PC-3 (cell line): ENCODE results near the gene ACER1. TPM values are rescaled to one million over a fixed set of nuclear protein-coding genes. Genes with fewer than 3 reads are reported as not detected.

Source experiments
- ATAC-seq: fragments of 200-7000 bp; cut with Tn5 transposase; 2 replicates; pipeline ENCODE4 v1.9.1; 2020; ENCODE audit warnings: mild to moderate bottlenecking, moderate library complexity
- BruUV-seq: library from RNA; stranded (reverse); fragments of 400-500 nt; replicated peaks from 2 replicates; lab custom pipeline; 2021; lab: Mats Ljungman, UMichigan
- CTCF ChIA-PET: fragments of 300-600 bp; sonication (Branson Sonifier 250); formaldehyde crosslinking; loops from one replicate; lab custom pipeline; 2022; ENCODE audit warnings: antibody characterized with exemption; lab: Charles Lee
- POLR2A ChIA-PET: fragments of 300-600 bp; sonication (Branson Sonifier 250); formaldehyde crosslinking; loops from one replicate; lab custom pipeline; 2022; ENCODE audit warnings: antibody characterized with exemption; ENCODE audit not compliant: unreplicated experiment; lab: Charles Lee
- DNase-seq: peaks from one replicate; pipeline ENCODE4 v3.0.0-alpha.2; 2015
- H2AFZ ChIP-seq: fragments of 300-600 bp; sonication (generic); 2 replicates; pipeline ENCODE4 v1.6.0; 2016; ENCODE audit warnings: antibody characterized with exemption, low read length
- H3F3A ChIP-seq: fragments of 300-600 bp; sonication (generic); one replicate; pipeline ENCODE4 v1.6.0; 2017; ENCODE audit warnings: antibody characterized with exemption, low read length, control low read depth, mild to moderate bottlenecking; ENCODE audit not compliant: unreplicated experiment
- H3K27ac ChIP-seq: fragments of 300-600 bp; sonication (generic); 2 replicates; pipeline ENCODE4 v1.5.1; 2016; ENCODE audit warnings: mild to moderate bottlenecking, low read length
- H3K27me3 ChIP-seq: fragments of 300-600 bp; sonication (generic); 2 replicates; pipeline ENCODE4 v1.6.1; 2016; ENCODE audit warnings: low read length, mixed read lengths
- H3K36me3 ChIP-seq: fragments of 300-600 bp; sonication (generic); 2 replicates; pipeline ENCODE4 v1.6.1; 2016; ENCODE audit warnings: low read depth, mixed run types, low read length, mixed read lengths
- H3K4me1 ChIP-seq: fragments of 300-600 bp; sonication (generic); 2 replicates; pipeline ENCODE4 v1.5.1; 2016; ENCODE audit warnings: low read length; ENCODE audit not compliant: insufficient read depth
- H3K4me2 ChIP-seq: fragments of 300-600 bp; sonication (generic); 2 replicates; pipeline ENCODE4 v1.6.0; 2016; ENCODE audit warnings: low read length
- H3K4me3 ChIP-seq: fragments of 300-600 bp; sonication (generic); 2 replicates; pipeline ENCODE4 v1.5.1; 2016; ENCODE audit warnings: mild to moderate bottlenecking, low read length, mixed read lengths
- H3K79me2 ChIP-seq: fragments of 300-600 bp; sonication (generic); 2 replicates; pipeline ENCODE4 v1.6.1; 2017; ENCODE audit warnings: low read length, mixed read lengths
- H3K9ac ChIP-seq: fragments of 300-600 bp; sonication (generic); 2 replicates; pipeline ENCODE4 v1.6.0; 2016; ENCODE audit warnings: mild to moderate bottlenecking, low read length
- H3K9me2 ChIP-seq: fragments of 300-600 bp; sonication (generic); replicated peaks from 2 replicates; pipeline ENCODE4 v1.6.1; 2016; ENCODE audit warnings: mixed run types, low read length, mixed read lengths
- H3K9me3 ChIP-seq: fragments of 300-600 bp; sonication (generic); 2 replicates; pipeline ENCODE4 v1.6.1; 2016; ENCODE audit warnings: low read length, mixed read lengths
- H4K20me1 ChIP-seq: fragments of 300-600 bp; sonication (generic); 2 replicates; pipeline ENCODE4 v1.6.1; 2016; ENCODE audit warnings: low read length, mixed read lengths
- CTCF ChIP-seq: fragments of 300-600 bp; sonication (generic); conservative IDR thresholded peaks from 2 replicates; pipeline ENCODE4 v1.5.1; 2017; ENCODE audit warnings: antibody characterized with exemption, low read depth, mild to moderate bottlenecking, low read length
- EZH2 ChIP-seq: fragments of 300-600 bp; sonication (generic); IDR thresholded peaks from one replicate; pipeline ENCODE4 v1.6.1; 2017; ENCODE audit warnings: antibody characterized with exemption, mild to moderate bottlenecking, low read length; ENCODE audit not compliant: unreplicated experiment
- EZH2phosphoT487 ChIP-seq: fragments of 300-600 bp; sonication (generic); IDR thresholded peaks from 2 replicates; pipeline ENCODE4 v1.6.1; 2018; ENCODE audit warnings: mild to moderate bottlenecking, antibody characterized with exemption, low read length, borderline replicate concordance
- intact Hi-C: fragments of 100-400 bp; cut with micrococcal nuclease; formaldehyde crosslinking; loops from 2 replicates; pipeline ENCODE4 v1.9.0; 2023
- total RNA-seq: library from RNA; depleted of rRNA; stranded (reverse); fragments of >200 nt; gene quantifications from 2 replicates; pipeline ENCODE4 v1.2.3, GENCODE V29; 2014

Gene ACER1
- total RNA-seq, 1 experiment from 2014 or later: not detected

GRCh38 chr19:6273701-6274601 is 59.5 kb downstream of the ACER1 start:
- peak overlapping the region; percentile 55 for H3K4me3 ChIP-seq
- DNase-seq (peak; percentile 95), ATAC-seq (peak; percentile 79)
- POLR2A ChIA-PET: interaction anchor here (0.6 kb wide), 1 partner anchor 13 kb away, joined by 4 read pairs; no protein-coding TSS in a partner anchor
- H3K27me3 ChIP-seq: no peaks in the 10 kb centered on the region
- peaks cover 6% of the 10 kb centered on the region for H3F3A ChIP-seq
- H4K20me1 ChIP-seq: peaks cover 4% of the 10 kb centered on the region; the same call in 1 of the 2 replicates
- TSS peak; percentile 41 for BruUV-seq
- H3K9me3 ChIP-seq: no peaks in the 10 kb centered on the region
- H3K36me3 ChIP-seq: no peaks in the 10 kb centered on the region; the same call in 1 of the 2 replicates
- peak overlapping the region; percentile 78 for H3K4me2 ChIP-seq
- TF ChIP-seq EZH2phosphoT487: no peak
- no peak for TF ChIP-seq EZH2
- TF ChIP-seq CTCF: no peak
- H3K9me2 ChIP-seq: no peaks in the 10 kb centered on the region
- CTCF ChIA-PET: interaction anchor here (0.6 kb wide), 1 partner anchor 194 kb away, joined by 6 read pairs; no protein-coding TSS in a partner anchor
- peaks cover 90% of the 10 kb centered on the region for H3K79me2 ChIP-seq
- peak overlapping the region; percentile 51 for H2AFZ ChIP-seq
- peak overlapping the region; percentile 69 for H3K9ac ChIP-seq
- H3K27ac ChIP-seq: peak overlapping the region; percentile 79
- intact Hi-C loops: loop anchor here (5.0 kb wide), 2 partner anchors 37 to 57 kb away; no protein-coding TSS in a partner anchor
- peaks cover 71% of the 10 kb centered on the region for H3K4me1 ChIP-seq

GRCh38 chr19:6272913-6273600 is 60.4 kb downstream of the ACER1 start:
- intact Hi-C loops: loop anchor here (5.0 kb wide), 2 partner anchors 36 to 56 kb away; no protein-coding TSS in a partner anchor
- peak overlapping the region; percentile 51 for H2AFZ ChIP-seq
- BruUV-seq: no TSS peak
- no peak for ATAC-seq
- no peaks in the 10 kb centered on the region; the same call in 1 of the 2 replicates for H4K20me1 ChIP-seq
- H3K79me2 ChIP-seq: peaks cover 89% of the 10 kb centered on the region
- no peaks in the 10 kb centered on the region for H3K9me3 ChIP-seq
- H3F3A ChIP-seq: peaks cover 6% of the 10 kb centered on the region
- TF ChIP-seq EZH2phosphoT487: no peak
- no peak for TF ChIP-seq EZH2
- TF ChIP-seq CTCF: no peak
- peak overlapping the region; percentile 69 for H3K9ac ChIP-seq
- H3K27ac ChIP-seq: peak overlapping the region; percentile 79
- CTCF ChIA-PET: no interaction called here
- peak overlapping the region; percentile 78 for H3K4me2 ChIP-seq
- POLR2A ChIA-PET: no interaction called here
- DNase-seq: no peak
- H3K4me1 ChIP-seq: peaks cover 65% of the 10 kb centered on the region
- H3K27me3 ChIP-seq: no peaks in the 10 kb centered on the region
- peak overlapping the region; percentile 55 for H3K4me3 ChIP-seq
- H3K36me3 ChIP-seq: no peaks in the 10 kb centered on the region; the same call in 1 of the 2 replicates
- H3K9me2 ChIP-seq: no peaks in the 10 kb centered on the region
